GM12878 (cell line): ENCODE results near the gene NCKAP5.

Source experiments
- BCL11A ChIP-seq: IDR thresholded peaks from 2 replicates; pipeline ENCODE4 v1.6.1; 2011; ENCODE audit warnings: low read depth, low read length
- ESRRA ChIP-seq: IDR thresholded peaks from 2 replicates; pipeline ENCODE4 v1.6.1; 2012; ENCODE audit warnings: mild to moderate bottlenecking, low read length, improper control_type of control experiment
- EZH2 ChIP-seq: IDR thresholded peaks from 2 replicates; pipeline ENCODE4 v1.6.1; 2012; ENCODE audit warnings: low read depth, mild to moderate bottlenecking, control low read depth, inconsistent platforms, low read length, borderline replicate concordance; ENCODE audit not compliant: control insufficient read depth
- MXI1 ChIP-seq: fragments of 150-350 bp; IDR thresholded peaks from 2 replicates; pipeline ENCODE4 v1.6.1; 2011; ENCODE audit warnings: low read depth, mild to moderate bottlenecking, inconsistent platforms, low read length, improper control_type of control experiment
- MYC ChIP-seq: IDR thresholded peaks from 2 replicates; pipeline ENCODE4 v1.6.1; 2011; ENCODE audit warnings: mild to moderate bottlenecking, low read length, moderate library complexity, inconsistent platforms; ENCODE audit not compliant: insufficient read depth, insufficient replicate concordance, insufficient read length, severe bottlenecking
- POLR2A ChIP-seq: IDR thresholded peaks from 2 replicates; pipeline ENCODE4 v1.6.1; 2011; ENCODE audit warnings: low read depth, mild to moderate bottlenecking, low read length
- RAD21 ChIP-seq: IDR thresholded peaks from 2 replicates; pipeline ENCODE4 v1.6.1; 2011; ENCODE audit warnings: mild to moderate bottlenecking, low read depth, low read length, moderate library complexity; ENCODE audit not compliant: insufficient read depth
- RELA ChIP-seq: fragments of 450-650 bp; IDR thresholded peaks from 2 replicates; pipeline ENCODE4 v1.8.0; 2014; ENCODE audit warnings: borderline replicate concordance; ENCODE audit not compliant: partially characterized antibody
- RFX5 ChIP-seq: IDR thresholded peaks from 2 replicates; pipeline ENCODE4 v1.6.1; 2011; ENCODE audit warnings: low read depth, low read length, improper control_type of control experiment
- SUZ12 ChIP-seq: fragments of 200-600 bp; sonication (generic); IDR thresholded peaks from one replicate; pipeline ENCODE4 v1.6.1; 2018; ENCODE audit warnings: antibody characterized with exemption, mild to moderate bottlenecking; ENCODE audit not compliant: unreplicated experiment
- TAF1 ChIP-seq: IDR thresholded peaks from 2 replicates; pipeline ENCODE4 v1.6.1; 2011; ENCODE audit warnings: mild to moderate bottlenecking, low read depth, low read length, borderline replicate concordance
- TF ChIP-seq, protein P1 (sequence below), 3 experiments: IDR thresholded peaks in 2 of 3; conservative IDR thresholded peaks in 1 of 3; 2 replicates each; pipeline ENCODE4 v1.5.1; 2011; ENCODE audit warnings: low read depth in 3 of 3, low read length in 3 of 3, mild to moderate bottlenecking in 3 of 3, control low read depth in 2 of 3, moderate library complexity in 2 of 3, inconsistent platforms in 1 of 3, mixed read lengths in 1 of 3; ENCODE audit not compliant: control insufficient read depth in 2 of 3, insufficient read depth in 1 of 3; ENCODE audit errors: extremely low read depth in 1 of 3
- TF ChIP-seq, protein P2 (sequence below): fragments of 450-650 bp; IDR thresholded peaks from 2 replicates; pipeline ENCODE4 v1.6.1; 2016; ENCODE audit warnings: mild to moderate bottlenecking, moderate library complexity, borderline replicate concordance

DNA sequence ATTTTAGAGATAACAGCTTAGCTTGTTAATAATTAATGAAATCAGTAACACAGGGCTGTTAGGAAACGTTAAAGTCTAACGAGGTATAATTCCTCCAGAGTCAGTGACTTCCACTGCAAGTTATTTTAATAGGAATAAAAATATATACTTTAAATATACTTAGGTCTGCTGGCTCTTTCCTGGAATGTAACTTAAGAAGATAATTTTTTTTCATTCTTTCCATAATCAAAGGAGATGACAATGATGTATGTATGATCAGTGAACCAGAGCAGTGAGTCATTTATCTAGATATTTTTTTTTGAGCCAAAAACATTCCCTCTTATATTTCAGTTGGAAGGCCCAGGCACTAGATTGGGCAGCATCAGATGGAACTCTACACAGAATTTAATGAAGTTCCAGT lies 794.1 kb downstream of the NCKAP5 start:
- TF ChIP-seq EZH2, result no peak
- TF ChIP-seq ESRRA, result no peak
- no peak for TF ChIP-seq MXI1
- no peak for TF ChIP-seq MYC
- TF ChIP-seq RFX5, result no peak
- TF ChIP-seq RAD21, result no peak
- TF ChIP-seq, protein P1, sequence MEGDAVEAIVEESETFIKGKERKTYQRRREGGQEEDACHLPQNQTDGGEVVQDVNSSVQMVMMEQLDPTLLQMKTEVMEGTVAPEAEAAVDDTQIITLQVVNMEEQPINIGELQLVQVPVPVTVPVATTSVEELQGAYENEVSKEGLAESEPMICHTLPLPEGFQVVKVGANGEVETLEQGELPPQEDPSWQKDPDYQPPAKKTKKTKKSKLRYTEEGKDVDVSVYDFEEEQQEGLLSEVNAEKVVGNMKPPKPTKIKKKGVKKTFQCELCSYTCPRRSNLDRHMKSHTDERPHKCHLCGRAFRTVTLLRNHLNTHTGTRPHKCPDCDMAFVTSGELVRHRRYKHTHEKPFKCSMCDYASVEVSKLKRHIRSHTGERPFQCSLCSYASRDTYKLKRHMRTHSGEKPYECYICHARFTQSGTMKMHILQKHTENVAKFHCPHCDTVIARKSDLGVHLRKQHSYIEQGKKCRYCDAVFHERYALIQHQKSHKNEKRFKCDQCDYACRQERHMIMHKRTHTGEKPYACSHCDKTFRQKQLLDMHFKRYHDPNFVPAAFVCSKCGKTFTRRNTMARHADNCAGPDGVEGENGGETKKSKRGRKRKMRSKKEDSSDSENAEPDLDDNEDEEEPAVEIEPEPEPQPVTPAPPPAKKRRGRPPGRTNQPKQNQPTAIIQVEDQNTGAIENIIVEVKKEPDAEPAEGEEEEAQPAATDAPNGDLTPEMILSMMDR (IDR thresholded peaks at IDR 0.05 in 2 of 3, conservative IDR thresholded peaks at IDR 0.05 in 1 of 3; ENCODE audit: control insufficient read depth in 2 of 3, extremely low read depth in 1 of 3, insufficient read depth in 1 of 3, low read depth in 3 of 3, low read length in 3 of 3), result no peak
- no peak for TF ChIP-seq TAF1
- TF ChIP-seq POLR2A, result no peak
- TF ChIP-seq, protein P2, sequence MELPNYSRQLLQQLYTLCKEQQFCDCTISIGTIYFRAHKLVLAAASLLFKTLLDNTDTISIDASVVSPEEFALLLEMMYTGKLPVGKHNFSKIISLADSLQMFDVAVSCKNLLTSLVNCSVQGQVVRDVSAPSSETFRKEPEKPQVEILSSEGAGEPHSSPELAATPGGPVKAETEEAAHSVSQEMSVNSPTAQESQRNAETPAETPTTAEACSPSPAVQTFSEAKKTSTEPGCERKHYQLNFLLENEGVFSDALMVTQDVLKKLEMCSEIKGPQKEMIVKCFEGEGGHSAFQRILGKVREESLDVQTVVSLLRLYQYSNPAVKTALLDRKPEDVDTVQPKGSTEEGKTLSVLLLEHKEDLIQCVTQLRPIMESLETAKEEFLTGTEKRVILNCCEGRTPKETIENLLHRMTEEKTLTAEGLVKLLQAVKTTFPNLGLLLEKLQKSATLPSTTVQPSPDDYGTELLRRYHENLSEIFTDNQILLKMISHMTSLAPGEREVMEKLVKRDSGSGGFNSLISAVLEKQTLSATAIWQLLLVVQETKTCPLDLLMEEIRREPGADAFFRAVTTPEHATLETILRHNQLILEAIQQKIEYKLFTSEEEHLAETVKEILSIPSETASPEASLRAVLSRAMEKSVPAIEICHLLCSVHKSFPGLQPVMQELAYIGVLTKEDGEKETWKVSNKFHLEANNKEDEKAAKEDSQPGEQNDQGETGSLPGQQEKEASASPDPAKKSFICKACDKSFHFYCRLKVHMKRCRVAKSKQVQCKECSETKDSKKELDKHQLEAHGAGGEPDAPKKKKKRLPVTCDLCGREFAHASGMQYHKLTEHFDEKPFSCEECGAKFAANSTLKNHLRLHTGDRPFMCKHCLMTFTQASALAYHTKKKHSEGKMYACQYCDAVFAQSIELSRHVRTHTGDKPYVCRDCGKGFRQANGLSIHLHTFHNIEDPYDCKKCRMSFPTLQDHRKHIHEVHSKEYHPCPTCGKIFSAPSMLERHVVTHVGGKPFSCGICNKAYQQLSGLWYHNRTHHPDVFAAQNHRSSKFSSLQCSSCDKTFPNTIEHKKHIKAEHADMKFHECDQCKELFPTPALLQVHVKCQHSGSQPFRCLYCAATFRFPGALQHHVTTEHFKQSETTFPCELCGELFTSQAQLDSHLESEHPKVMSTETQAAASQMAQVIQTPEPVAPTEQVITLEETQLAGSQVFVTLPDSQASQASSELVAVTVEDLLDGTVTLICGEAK, result no peak
- TF ChIP-seq BCL11A, result no peak
- no peak for TF ChIP-seq SUZ12
- TF ChIP-seq RELA, result no peak
